Measurements from ENCODE around the gene PRB2. TPM values are rescaled to one million over a fixed set of nuclear protein-coding genes. Genes with fewer than 3 reads are reported as not detected.
"Not testable (repeated sequence)": the region's sequence is repeated elsewhere in the genome, so short reads cannot be mapped to it uniquely, and the experiment has no call there.

PRB2 gene
- 0.18 TPM in 1 of 3 replicates, not detected in the others for polyA plus RNA-seq
- 0.86 TPM for polyA plus RNA-seq (2011; ENCODE audit: low read depth)
- not detected in 2 replicates for polyA plus RNA-seq (2011; cell fraction: cytosol; rRNA removed)
- 0.28 TPM in 1 of 2 replicates, not detected in the other for polyA plus RNA-seq (2011; cell fraction: nucleus; rRNA removed)
- polyA plus RNA-seq (2012; ENCODE audit: low replicate concordance), result 0.08 and 12.9 TPM in 2 replicates
- not detected in 3 replicates for polyA minus RNA-seq
- not detected for polyA minus RNA-seq (2011; cell fraction: cytosol; rRNA and poly(A)+ RNA removed)
- not detected in 2 replicates for polyA minus RNA-seq (2011; cell fraction: nucleus; rRNA and poly(A)+ RNA removed)

DNA sequence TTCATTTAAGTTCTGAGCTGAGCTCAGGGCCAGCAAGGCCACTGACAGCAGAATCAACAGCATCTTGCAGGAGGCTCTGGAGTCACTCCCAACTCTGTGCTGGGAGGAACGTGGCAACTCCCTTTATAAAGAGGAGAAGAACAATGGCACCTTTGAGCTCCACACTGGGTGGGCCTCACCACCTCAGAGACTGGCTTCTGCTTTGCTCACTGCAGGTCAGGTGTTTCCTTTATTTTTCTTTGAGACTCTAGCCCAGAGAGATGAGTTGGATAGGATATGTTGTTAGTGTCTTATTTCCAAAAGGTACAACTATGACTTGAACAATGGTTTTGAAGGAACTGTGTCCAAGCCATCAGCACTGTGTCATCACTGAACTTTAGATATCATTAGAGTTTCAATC lies at the start of gene PRB2:
Gene PRB2, minus strand, starts transcription at position 101 of the 400 bp plus-strand sequence. Its CDS starts 38 bp downstream, at position 63.
- H3K27me3 ChIP-seq (ENCODE audit: control insufficient read depth, extremely low read depth, insufficient read depth, low read length); H4K20me1 ChIP-seq (ENCODE audit: control insufficient read depth, extremely low read depth, insufficient read depth, low read length); dilution Hi-C loops (cut with MboI; ENCODE audit: extremely low pct_ligation_motif_present, low sequenced_read_pairs); H3K9me1 ChIP-seq (ENCODE audit: control insufficient read depth, extremely low read depth, insufficient read depth, low read length); H2AFZ ChIP-seq (ENCODE audit: control insufficient read depth, low read length); H3K4me1 ChIP-seq (ENCODE audit: control insufficient read depth, extremely low read depth, insufficient read depth, low read length); H3K27ac ChIP-seq (ENCODE audit: control insufficient read depth, insufficient read depth, low read length); H3K79me2 ChIP-seq (ENCODE audit: control insufficient read depth, insufficient read depth, low read length); H3K4me2 ChIP-seq (ENCODE audit: control insufficient read depth, extremely low read depth, insufficient read depth, low read depth, low read length); H3K36me3 ChIP-seq (ENCODE audit: control insufficient read depth in 2 of 2, extremely low read depth in 1 of 2, insufficient read depth in 2 of 2, low read length in 2 of 2); H3K9me3 ChIP-seq (ENCODE audit: control insufficient read depth, low read depth, low read length); H3K4me3 ChIP-seq (ENCODE audit: control insufficient read depth in 2 of 3, extremely low read depth in 1 of 3, insufficient read depth in 2 of 3, low read depth in 1 of 3, low read length in 3 of 3); FAIRE-seq; H3K9ac ChIP-seq (ENCODE audit: control insufficient read depth, extremely low read depth, insufficient read depth, low read length); DNase-seq (ENCODE audit: low read depth, low spot score): not testable (repeated sequence)

DNA sequence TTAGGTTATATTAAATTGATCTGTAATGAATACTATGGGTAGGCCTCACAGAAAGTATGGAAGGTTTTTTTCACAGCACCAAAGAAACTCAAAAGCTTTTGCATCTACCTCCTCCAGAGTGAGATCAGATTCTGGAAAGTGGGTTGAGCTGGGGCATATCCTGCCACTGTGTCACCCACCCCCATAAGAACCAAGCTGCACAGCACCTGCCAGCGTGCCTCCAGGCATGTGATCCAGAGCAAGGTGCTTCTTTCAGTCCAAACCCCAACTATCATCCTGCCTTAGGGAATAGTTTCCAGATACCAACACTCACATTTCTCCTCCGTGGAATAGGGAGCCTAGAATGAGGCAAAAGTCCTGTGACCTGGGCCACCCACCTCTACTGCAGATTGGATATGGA lies 42.6 kb upstream of the PRB2 start:
- Histone ChIP-seq H2AFZ (ENCODE audit: control insufficient read depth, low read length) (no peak overlapping the region), H3K4me2 (ENCODE audit: control insufficient read depth, extremely low read depth, insufficient read depth, low read depth, low read length) (no peak overlapping the region), H3K79me2 (ENCODE audit: control insufficient read depth, insufficient read depth, low read length) (no peaks in the 10 kb centered on the region), H3K4me3 (ENCODE audit: control insufficient read depth in 2 of 3, extremely low read depth in 1 of 3, insufficient read depth in 2 of 3, low read depth in 1 of 3, low read length in 3 of 3) (no peak overlapping the region), H3K9me3 (ENCODE audit: control insufficient read depth, low read depth, low read length) (no peaks in the 10 kb centered on the region), H3K36me3 (ENCODE audit: control insufficient read depth in 2 of 2, extremely low read depth in 1 of 2, insufficient read depth in 2 of 2, low read length in 2 of 2) (no peaks in the 10 kb centered on the region), H4K20me1 (ENCODE audit: control insufficient read depth, extremely low read depth, insufficient read depth, low read length) (no peaks in the 10 kb centered on the region), H3K27ac (ENCODE audit: control insufficient read depth, insufficient read depth, low read length) (no peak overlapping the region), H3K27me3 (ENCODE audit: control insufficient read depth, extremely low read depth, insufficient read depth, low read length) (no peaks in the 10 kb centered on the region), H3K9ac (ENCODE audit: control insufficient read depth, extremely low read depth, insufficient read depth, low read length) (no peak overlapping the region), H3K4me1 (ENCODE audit: control insufficient read depth, extremely low read depth, insufficient read depth, low read length) (no peaks in the 10 kb centered on the region), H3K9me1 (ENCODE audit: control insufficient read depth, extremely low read depth, insufficient read depth, low read length) (no peaks in the 10 kb centered on the region)
- dilution Hi-C loops (cut with MboI; ENCODE audit: extremely low pct_ligation_motif_present, low sequenced_read_pairs), result no loop called here
- no peak for DNase-seq (ENCODE audit: low read depth, low spot score)
- TF ChIP-seq EZH2 (IDR thresholded peaks at IDR 0.05; ENCODE audit: low read length), result no peak
- TF ChIP-seq, protein P1, sequence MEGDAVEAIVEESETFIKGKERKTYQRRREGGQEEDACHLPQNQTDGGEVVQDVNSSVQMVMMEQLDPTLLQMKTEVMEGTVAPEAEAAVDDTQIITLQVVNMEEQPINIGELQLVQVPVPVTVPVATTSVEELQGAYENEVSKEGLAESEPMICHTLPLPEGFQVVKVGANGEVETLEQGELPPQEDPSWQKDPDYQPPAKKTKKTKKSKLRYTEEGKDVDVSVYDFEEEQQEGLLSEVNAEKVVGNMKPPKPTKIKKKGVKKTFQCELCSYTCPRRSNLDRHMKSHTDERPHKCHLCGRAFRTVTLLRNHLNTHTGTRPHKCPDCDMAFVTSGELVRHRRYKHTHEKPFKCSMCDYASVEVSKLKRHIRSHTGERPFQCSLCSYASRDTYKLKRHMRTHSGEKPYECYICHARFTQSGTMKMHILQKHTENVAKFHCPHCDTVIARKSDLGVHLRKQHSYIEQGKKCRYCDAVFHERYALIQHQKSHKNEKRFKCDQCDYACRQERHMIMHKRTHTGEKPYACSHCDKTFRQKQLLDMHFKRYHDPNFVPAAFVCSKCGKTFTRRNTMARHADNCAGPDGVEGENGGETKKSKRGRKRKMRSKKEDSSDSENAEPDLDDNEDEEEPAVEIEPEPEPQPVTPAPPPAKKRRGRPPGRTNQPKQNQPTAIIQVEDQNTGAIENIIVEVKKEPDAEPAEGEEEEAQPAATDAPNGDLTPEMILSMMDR (optimal IDR thresholded peaks at IDR 0.05 in 1 of 3, IDR thresholded peaks at IDR 0.05 in 1 of 3, conservative IDR thresholded peaks at IDR 0.05 in 1 of 3; ENCODE audit: extremely low read depth in 1 of 3, insufficient read depth in 2 of 3, low read length in 3 of 3), result no peak
- no peak for FAIRE-seq

DNA sequence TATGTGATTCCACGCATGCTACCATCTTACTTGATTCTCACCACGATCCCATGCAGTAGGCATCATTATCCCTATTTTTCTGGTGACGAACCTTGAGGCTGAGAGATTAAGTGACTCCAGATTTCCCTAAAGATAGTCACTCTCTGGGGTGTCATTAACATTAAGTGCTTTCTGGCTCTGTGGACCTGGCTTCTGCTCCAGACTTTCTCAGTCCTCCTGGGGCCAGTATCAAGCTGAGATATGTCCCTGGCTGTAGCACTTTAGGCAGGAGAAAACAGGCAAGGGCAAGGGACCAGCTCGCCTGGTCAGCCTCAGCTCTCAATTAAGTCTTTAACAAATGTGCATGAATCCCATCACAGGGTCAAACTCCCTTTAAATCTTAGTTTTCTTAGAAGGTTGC lies 38.3 kb upstream of the PRB2 start:
- no peak overlapping the region for H3K9ac ChIP-seq (ENCODE audit: control insufficient read depth, extremely low read depth, insufficient read depth, low read length)
- FAIRE-seq (no peak), DNase-seq (ENCODE audit: low read depth, low spot score) (no peak)
- H3K9me1 ChIP-seq (ENCODE audit: control insufficient read depth, extremely low read depth, insufficient read depth, low read length), result no peaks in the 10 kb centered on the region
- H3K4me2 ChIP-seq (ENCODE audit: control insufficient read depth, extremely low read depth, insufficient read depth, low read depth, low read length), result no peak overlapping the region
- H4K20me1 ChIP-seq (ENCODE audit: control insufficient read depth, extremely low read depth, insufficient read depth, low read length), result no peaks in the 10 kb centered on the region
- no peak overlapping the region for H3K27ac ChIP-seq (ENCODE audit: control insufficient read depth, insufficient read depth, low read length)
- H3K4me1 ChIP-seq (ENCODE audit: control insufficient read depth, extremely low read depth, insufficient read depth, low read length), result no peaks in the 10 kb centered on the region
- no peaks in the 10 kb centered on the region for H3K9me3 ChIP-seq (ENCODE audit: control insufficient read depth, low read depth, low read length)
- dilution Hi-C loops (cut with MboI; ENCODE audit: extremely low pct_ligation_motif_present, low sequenced_read_pairs), result no loop called here
- H3K4me3 ChIP-seq (ENCODE audit: control insufficient read depth in 2 of 3, extremely low read depth in 1 of 3, insufficient read depth in 2 of 3, low read depth in 1 of 3, low read length in 3 of 3), result no peak overlapping the region
- no peak overlapping the region for H2AFZ ChIP-seq (ENCODE audit: control insufficient read depth, low read length)
- TF ChIP-seq, protein P1 (optimal IDR thresholded peaks at IDR 0.05 in 1 of 3, IDR thresholded peaks at IDR 0.05 in 1 of 3, conservative IDR thresholded peaks at IDR 0.05 in 1 of 3; ENCODE audit: extremely low read depth in 1 of 3, insufficient read depth in 2 of 3, low read length in 3 of 3), result no peak
- TF ChIP-seq EZH2 (IDR thresholded peaks at IDR 0.05; ENCODE audit: low read length), result no peak
- H3K36me3 ChIP-seq (ENCODE audit: control insufficient read depth in 2 of 2, extremely low read depth in 1 of 2, insufficient read depth in 2 of 2, low read length in 2 of 2), result no peaks in the 10 kb centered on the region
- no peaks in the 10 kb centered on the region for H3K79me2 ChIP-seq (ENCODE audit: control insufficient read depth, insufficient read depth, low read length)
- H3K27me3 ChIP-seq (ENCODE audit: control insufficient read depth, extremely low read depth, insufficient read depth, low read length), result no peaks in the 10 kb centered on the region

Data from keratinocyte (primary cell).